ENCODE measurements around the gene ORAI1. TPM values are rescaled to one million over a fixed set of nuclear protein-coding genes. Genes with fewer than 3 reads are reported as not detected.
"Not testable (repeated sequence)": the region's sequence is repeated elsewhere in the genome, so short reads cannot be mapped to it uniquely, and the experiment has no call there.

ORAI1 gene
- 58.3 and 61.8 TPM in 2 replicates for total RNA-seq

DNA sequence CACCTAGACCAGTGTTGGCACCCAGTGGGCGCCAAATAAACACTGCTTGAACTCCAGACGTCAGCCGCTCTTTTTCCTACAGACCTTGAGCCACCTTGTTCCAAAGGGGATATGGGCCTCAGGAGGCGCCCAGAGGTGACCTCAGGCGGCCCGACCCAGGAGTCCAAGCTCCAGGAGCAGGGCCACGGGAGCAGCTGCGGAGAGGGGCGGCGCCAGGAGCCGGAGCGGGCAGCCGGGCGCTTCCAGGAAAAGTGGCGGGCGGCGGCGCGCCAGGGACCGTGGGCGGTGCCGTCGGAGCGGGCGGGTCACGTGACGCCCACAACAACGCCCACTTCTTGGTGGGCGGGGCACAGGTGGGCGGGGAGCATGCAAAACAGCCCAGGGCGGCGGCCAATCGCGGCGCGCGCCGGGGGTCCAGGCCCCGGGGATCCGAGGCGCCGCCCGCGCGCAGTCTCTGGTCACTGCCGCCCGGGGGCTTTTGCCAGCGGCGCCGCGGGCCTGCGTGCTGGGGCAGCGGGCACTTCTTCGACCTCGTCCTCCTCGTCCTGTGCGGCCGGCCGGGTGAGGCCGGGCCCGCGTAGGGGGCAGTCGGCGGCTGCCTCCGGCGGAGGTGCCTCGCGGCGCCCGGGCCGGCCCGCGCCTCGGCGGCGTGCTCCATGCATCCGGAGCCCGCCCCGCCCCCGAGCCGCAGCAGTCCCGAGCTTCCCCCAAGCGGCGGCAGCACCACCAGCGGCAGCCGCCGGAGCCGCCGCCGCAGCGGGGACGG lies at the start of gene ORAI1:
Gene ORAI1 (plus strand): TSS at position 444 of the 766 bp plus-strand sequence.
- H3K4me1 Mint-ChIP-seq, result peaks cover 38% of the 10 kb centered on the region
- intact Hi-C loops (cut with micrococcal nuclease), result loop anchor here (1.0 to 5.0 kb wide), 5 partner anchors 11 to 939 kb away; partner anchors contain the start of gene MLEC
- peaks cover 33% of the 10 kb centered on the region for H3K36me3 Mint-ChIP-seq (ENCODE audit: low read depth)
- H3K4me3 Mint-ChIP-seq, result peak within 1 kb of the TSS; percentile 86
- H3K9me3 Mint-ChIP-seq, result no peaks in the 10 kb centered on the region
- H3K27me3 Mint-ChIP-seq, result no peaks in the 10 kb centered on the region
- peak; percentile 99 for DNase-seq
- H3K27ac Mint-ChIP-seq, result peak within 1 kb of the TSS; percentile 97

DNA sequence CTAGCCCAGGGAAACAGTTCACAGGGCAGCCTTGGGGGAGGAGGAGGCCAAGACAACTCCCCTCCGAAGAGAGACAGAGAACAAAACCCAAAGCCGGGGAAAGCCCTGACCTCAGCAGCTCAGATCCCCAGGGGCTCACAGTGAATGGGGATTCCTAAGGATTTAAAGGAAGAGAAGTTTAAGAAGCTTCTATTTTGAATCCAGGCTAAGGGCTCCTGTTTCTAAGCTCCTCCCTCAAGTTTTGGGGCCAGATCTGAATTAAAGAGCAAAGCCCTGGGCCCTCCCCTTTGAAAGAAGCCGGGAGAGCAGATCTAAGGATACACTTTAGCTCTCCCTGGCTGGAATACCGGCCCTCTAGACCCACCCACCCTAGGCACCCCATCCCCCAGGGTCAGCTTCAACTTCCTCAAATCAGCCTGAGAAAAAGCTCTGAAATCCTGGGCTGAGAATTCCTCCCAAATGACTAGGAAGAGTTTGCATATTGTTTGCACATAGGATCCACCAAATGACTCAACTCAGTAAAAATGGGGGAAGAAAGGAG lies 49.4 kb upstream of the ORAI1 start:
- peaks cover 25% of the 10 kb centered on the region for H3K4me1 Mint-ChIP-seq
- peak overlapping the region; percentile 32 for H3K27ac Mint-ChIP-seq
- intact Hi-C loops (cut with micrococcal nuclease), result no loop called here
- H3K9me3 Mint-ChIP-seq, result no peaks in the 10 kb centered on the region
- peaks cover 27% of the 10 kb centered on the region for H3K36me3 Mint-ChIP-seq (ENCODE audit: low read depth)
- no peak for DNase-seq
- H3K4me3 Mint-ChIP-seq, result peak overlapping the region; percentile 64
- H3K27me3 Mint-ChIP-seq, result no peaks in the 10 kb centered on the region

DNA sequence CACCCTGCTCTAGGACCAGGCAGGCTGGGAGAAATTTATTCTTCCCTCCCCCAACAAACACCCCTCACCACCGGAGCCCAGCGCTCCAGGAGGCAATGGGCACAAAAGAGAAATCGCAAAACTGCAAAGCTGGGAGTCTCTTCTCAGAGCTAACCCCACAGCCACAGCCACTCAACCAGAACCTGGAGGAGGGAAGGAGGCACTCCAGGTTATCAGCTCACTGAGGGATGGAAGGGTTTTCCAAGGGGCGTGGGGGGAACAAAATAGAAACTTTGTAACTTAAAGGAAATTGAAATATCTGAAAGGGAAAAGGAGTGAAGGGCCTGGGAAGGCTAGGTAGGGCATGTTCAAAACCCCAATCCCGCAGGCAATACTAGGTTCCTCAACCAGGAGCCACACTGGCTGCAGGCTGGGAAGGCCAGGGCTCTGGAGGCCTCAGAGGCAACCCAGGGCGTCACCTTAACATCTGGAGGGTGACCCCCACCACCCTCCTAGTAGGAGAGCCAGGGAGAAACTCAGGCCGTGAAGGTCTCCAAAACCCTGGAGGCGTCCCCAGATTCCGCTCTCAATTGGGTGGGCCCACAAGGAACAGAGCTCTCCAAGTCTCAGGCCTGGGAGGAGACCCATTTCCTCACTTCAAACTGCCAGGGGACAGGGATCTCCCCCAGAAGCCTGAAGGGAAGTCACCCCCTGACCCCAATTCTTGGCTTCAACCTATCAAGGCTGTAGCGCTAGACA lies 48.7 kb upstream of the ORAI1 start:
- intact Hi-C loops (cut with micrococcal nuclease), result no loop called here
- no peak for DNase-seq
- H3K9me3 Mint-ChIP-seq, result no peaks in the 10 kb centered on the region
- H3K27ac Mint-ChIP-seq, result peak overlapping the region; percentile 32
- no peaks in the 10 kb centered on the region for H3K27me3 Mint-ChIP-seq
- H3K4me1 Mint-ChIP-seq, result peaks cover 28% of the 10 kb centered on the region
- peaks cover 21% of the 10 kb centered on the region for H3K36me3 Mint-ChIP-seq (ENCODE audit: low read depth)
- peak overlapping the region; percentile 64 for H3K4me3 Mint-ChIP-seq

DNA sequence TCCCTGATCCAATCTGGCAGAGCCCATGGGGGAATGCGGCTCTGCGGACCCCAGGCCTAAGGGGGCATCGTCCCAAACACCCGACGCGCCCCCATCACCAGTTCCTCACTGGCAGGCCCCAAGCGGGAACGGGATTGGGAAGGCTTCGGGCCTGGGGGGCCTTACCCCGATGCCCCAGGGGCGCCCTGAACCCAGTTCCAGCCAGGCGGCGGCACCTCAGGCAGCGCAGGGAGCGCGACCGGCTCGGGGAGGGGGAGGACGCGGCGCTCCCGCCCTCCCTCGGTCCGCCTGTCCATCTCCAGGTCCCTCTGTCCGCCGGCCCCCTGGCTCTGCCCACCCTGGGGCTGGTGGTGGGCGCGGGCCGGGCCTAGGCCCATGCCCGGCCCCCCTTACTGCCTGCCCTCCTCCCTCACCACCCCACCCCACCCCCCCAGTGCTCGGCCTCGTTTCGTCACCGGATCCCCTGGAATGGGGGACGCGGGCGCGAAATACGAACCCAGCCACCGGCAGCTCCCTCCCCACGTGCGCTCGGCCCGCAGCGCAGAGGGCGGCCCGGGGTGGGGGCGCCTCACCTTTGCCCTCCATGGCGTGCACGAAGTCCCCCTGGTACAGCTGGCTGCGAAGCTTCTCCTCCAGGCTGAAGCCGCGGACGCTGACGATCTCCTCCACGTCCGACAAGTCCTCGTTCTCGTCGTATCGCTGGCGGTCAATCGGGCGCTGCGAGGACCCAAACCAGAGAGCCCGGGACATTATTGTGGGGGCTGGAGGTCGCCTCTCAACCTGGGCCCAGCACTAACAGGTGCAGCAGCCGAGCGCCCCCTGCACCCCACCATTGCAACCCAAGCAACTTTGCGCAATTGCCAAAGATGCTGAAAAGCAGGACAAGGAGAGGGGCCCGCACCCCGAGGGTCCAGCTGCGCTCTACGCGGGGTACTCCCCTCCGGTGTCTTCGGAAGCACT lies 47.8 kb upstream of the ORAI1 start:
- intact Hi-C loops (cut with micrococcal nuclease), result no loop called here
- no peaks in the 10 kb centered on the region for H3K27me3 Mint-ChIP-seq
- no peaks in the 10 kb centered on the region for H3K9me3 Mint-ChIP-seq
- H3K4me1 Mint-ChIP-seq, result peaks cover 33% of the 10 kb centered on the region
- peak overlapping the region; percentile 99 for H3K4me3 Mint-ChIP-seq
- no peak for DNase-seq
- H3K36me3 Mint-ChIP-seq (ENCODE audit: low read depth), result peaks cover 21% of the 10 kb centered on the region
- peak overlapping the region; percentile 75 for H3K27ac Mint-ChIP-seq

DNA sequence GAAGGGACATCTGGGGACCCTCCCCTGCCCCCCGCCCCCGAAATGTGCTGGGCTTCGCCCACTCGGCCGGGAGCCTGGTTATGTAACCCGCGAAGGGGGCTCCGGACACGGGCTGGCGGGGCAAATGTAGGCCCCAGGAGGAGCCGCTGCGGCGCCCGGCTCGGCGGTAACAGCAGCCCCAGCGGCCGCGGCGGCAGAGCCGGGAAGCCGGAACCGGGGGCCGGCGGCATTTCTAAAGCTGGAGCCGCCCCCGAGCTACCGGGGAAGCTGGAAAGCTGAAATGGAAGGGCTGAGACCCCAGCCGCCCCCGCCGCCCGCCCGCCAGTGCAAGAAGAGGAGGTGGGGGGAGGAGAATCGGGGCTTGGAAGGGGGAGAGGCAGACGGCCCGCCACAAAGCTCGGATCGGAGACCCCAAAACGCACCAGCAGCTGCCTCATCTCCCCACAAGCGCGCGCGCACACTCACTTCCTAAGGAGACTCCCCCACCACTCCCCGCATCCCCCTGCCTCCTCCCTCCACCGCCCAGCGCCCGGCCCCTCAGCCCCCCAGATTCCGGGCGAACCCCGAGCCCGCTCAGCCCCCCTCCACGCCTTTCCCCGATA lies 47.0 kb upstream of the ORAI1 start:
- Mint-ChIP-seq H3K27me3 (no peaks in the 10 kb centered on the region), H3K36me3 (ENCODE audit: low read depth) (peaks cover 16% of the 10 kb centered on the region), H3K27ac (peak overlapping the region; percentile 99), H3K4me1 (peaks cover 37% of the 10 kb centered on the region), H3K9me3 (no peaks in the 10 kb centered on the region), H3K4me3 (peak overlapping the region; percentile 99)
- intact Hi-C loops (cut with micrococcal nuclease), result no loop called here
- DNase-seq, result peak; percentile 80

DNA sequence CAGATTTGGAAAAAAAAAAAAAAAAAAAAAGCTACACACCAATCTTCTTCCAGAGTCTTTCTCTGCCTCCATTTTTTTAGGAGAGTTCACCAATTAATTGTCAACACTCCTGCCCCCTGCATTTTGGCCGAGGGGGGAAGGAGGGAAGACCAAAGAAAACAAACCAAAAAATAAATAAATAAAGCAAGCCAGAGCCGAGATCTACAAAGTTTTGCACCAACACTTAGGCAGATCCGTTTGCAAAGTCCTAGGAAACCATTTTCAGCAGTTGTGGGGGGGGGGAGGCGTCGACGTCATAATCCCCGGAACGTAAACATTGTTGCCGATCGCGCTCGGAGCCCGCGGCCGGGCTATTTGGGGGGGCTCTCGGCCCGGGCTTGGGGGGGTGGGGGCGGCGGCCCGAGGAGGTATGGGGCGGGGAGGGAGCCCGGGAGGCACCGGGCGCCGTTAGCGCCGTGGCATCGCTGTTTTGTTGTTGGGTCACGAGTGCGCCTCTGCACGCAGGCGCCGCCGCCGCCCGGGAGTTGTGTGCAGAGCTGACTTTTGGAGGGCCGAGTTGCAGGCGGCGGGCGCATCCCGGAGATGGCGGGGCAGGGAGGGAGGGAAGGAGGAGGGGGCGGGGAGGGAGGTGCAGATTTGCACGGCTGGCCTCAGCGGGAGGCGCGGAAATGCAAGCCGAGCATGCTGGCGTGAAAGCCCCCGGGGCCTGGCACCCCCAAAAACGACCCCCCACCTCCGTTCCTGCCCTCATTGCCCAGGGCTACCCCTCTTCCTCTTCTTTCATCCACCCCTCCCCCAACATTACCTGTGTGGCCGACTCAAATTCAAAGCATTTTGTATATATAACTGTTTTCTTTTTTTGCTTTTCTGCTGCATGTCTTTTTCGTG lies 46.1 kb upstream of the ORAI1 start:
- peak overlapping the region; percentile 99 for H3K4me3 Mint-ChIP-seq
- no peaks in the 10 kb centered on the region for H3K9me3 Mint-ChIP-seq
- peak overlapping the region; percentile 99 for H3K27ac Mint-ChIP-seq
- H3K36me3 Mint-ChIP-seq (ENCODE audit: low read depth), result peaks cover 9% of the 10 kb centered on the region
- H3K27me3 Mint-ChIP-seq, result no peaks in the 10 kb centered on the region
- peak; percentile 93 for DNase-seq
- intact Hi-C loops (cut with micrococcal nuclease), result loop anchor here (1.0 to 2.0 kb wide), 3 partner anchors 10 to 47 kb away; no protein-coding TSS in a partner anchor
- H3K4me1 Mint-ChIP-seq, result peaks cover 38% of the 10 kb centered on the region

DNA sequence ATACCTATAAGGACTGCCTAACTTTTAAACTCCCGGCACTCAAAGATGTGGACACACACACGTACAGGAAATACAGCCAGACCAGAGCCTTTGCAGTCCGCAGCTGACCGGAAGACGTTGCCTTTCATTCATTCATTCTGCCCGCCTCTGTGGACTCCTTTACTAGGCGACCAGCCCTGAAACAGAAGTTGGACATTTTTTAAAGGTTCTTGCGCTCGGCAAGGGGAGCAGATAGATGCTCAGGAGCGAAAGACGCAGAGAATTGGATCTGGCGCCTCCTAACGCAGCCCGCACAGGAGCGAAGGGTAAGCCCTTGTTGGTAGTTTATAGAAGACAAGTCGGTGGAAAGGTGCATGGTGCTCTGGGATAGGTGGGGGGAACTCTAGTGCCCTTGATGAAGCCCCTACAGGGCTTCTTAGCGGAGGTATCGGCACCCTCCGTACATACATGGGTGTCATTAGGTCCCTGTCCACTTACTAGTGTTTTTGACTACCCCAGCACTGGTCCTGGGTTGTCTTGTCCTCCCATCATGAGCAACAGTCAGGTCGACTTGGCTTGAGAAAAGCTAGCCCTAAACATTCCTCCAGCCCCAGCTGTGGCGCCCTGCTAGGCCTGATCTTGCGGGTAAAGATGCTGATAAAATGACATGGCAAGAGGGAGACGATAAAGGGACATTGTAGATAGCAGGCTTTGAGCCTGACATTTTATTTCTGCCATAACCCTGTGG lies 45.2 kb upstream of the ORAI1 start, which contains the start of gene KDM2B:
Gene KDM2B (minus strand): TSS at position 65 of the 727 bp plus-strand sequence. CDS start 112 bp downstream, outside the sequence.
- peak within 1 kb of the TSS; percentile 99 for H3K27ac Mint-ChIP-seq
- peaks cover 43% of the 10 kb centered on the region for H3K4me1 Mint-ChIP-seq
- no peaks in the 10 kb centered on the region for H3K27me3 Mint-ChIP-seq
- no peaks in the 10 kb centered on the region for H3K9me3 Mint-ChIP-seq
- intact Hi-C loops (cut with micrococcal nuclease), result loop anchor here (1.0 to 2.0 kb wide), 3 partner anchors 9 to 46 kb away; no protein-coding TSS in a partner anchor
- H3K4me3 Mint-ChIP-seq, result peak within 1 kb of the TSS; percentile 99
- DNase-seq, result peak; percentile 81
- H3K36me3 Mint-ChIP-seq (ENCODE audit: low read depth), result peaks cover 2% of the 10 kb centered on the region

DNA sequence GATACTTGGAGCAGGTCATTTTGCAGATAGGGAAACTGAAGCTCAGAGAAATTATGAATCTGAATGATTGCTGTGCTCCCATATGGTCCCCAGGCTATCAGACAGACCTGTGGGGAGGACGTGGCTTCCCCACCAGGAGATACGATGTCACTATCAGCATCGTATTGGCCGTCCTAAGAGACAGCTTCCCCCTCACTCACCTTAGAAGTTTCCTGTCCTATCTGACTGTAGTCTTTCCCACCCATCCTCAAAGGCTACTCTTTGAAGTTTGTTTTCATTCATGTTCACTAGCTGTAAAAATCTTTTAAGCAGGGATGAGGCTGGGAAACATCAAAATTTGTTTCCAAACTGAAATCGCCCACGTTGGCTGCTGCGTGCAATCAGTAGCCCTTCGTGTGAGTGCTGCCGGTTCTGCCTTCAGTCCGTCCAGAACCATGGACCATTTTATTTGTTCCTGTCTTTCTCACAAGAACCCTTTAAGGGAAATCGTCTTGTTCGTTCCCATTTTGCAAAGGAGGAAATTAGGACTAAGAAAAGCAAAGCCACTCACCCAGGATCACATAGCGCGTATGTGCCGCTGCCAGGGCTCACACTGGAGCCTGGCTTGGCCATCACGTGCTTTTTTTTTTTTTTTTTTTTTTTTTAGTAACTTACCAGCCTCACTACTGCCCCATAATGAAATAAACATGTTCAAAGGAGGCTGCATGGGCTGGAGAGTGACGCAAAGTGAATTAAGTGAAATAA lies 44.5 kb upstream of the ORAI1 start:
- H3K27ac Mint-ChIP-seq, result peak overlapping the region; percentile 99
- intact Hi-C loops (cut with micrococcal nuclease), result loop anchor here (2.0 kb wide), 1 partner anchor 45 kb away; no protein-coding TSS in a partner anchor

DNA sequence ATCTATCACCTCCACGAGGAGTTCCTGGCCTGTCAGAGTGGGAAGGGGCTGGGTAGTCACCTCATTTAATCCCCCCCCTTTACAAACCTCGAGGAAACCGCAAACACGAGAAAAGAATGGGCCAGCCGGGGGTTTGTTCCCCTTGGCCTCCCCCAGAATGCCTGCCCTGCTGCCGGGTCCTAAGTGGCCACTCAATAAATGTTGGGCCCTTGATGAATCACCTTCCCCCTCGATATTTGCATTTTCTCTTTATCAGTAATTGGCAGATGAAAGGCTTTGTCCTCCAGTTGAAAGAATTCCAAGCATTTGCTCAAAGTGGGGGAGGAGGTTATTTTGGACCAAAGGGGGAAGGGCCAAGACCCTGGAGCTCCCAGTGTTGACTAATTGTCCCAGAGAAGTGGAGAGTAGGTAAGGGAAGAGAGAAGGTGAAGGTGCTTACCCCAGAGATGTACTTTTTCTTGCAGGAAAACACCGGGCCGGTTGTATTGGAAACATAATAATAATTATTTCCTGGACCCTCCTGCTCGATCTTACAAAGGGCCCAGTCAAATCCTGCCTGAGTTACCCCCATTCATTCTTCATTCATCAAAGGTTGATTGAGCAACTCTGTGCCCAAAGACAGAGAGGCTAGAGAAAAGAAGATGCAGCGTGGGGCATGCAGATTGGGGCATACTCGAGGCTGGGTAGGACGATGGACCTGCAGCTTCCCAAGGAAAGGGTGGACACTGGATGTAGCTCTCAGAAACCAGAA lies 43.6 kb upstream of the ORAI1 start:
- H3K36me3 Mint-ChIP-seq (ENCODE audit: low read depth), result peaks cover 3% of the 10 kb centered on the region
- peaks cover 43% of the 10 kb centered on the region for H3K4me1 Mint-ChIP-seq
- no peaks in the 10 kb centered on the region for H3K27me3 Mint-ChIP-seq
- DNase-seq, result peak; percentile 59
- no peak overlapping the region for H3K27ac Mint-ChIP-seq
- no peaks in the 10 kb centered on the region for H3K9me3 Mint-ChIP-seq
- peak overlapping the region; percentile 77 for H3K4me3 Mint-ChIP-seq
- intact Hi-C loops (cut with micrococcal nuclease), result no loop called here

More for the DNA sequence above, 44.5 kb upstream of the ORAI1 start:
- Mint-ChIP-seq H3K36me3 (ENCODE audit: low read depth) (peaks cover 2% of the 10 kb centered on the region), H3K9me3 (no peaks in the 10 kb centered on the region), H3K4me3 (peak overlapping the region; percentile 99), H3K4me1 (peaks cover 44% of the 10 kb centered on the region), H3K27me3 (no peaks in the 10 kb centered on the region)
- peak; percentile 71 for DNase-seq

DNA sequence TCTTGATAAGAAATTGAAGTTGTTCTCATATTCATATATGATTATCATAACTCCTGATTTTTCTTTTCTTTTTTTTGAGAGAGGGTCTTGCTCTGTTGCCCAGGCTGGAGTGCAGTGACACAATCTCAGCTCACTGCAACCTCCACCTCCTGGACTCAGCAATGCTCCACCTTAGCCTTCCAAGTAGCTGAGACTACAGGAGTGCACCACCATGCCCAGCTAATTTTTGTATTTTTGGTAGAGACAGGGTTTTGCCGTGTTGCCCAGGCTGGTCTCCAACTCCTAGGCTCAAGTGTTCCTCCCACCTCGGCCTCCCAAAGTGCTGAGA lies 43.0 kb upstream of the ORAI1 start:
- peaks cover 43% of the 10 kb centered on the region for H3K4me1 Mint-ChIP-seq
- H3K36me3 Mint-ChIP-seq (ENCODE audit: low read depth); H3K9me3 Mint-ChIP-seq; intact Hi-C loops (cut with micrococcal nuclease); DNase-seq; H3K27ac Mint-ChIP-seq; H3K27me3 Mint-ChIP-seq; H3K4me3 Mint-ChIP-seq: not testable (repeated sequence)

DNA sequence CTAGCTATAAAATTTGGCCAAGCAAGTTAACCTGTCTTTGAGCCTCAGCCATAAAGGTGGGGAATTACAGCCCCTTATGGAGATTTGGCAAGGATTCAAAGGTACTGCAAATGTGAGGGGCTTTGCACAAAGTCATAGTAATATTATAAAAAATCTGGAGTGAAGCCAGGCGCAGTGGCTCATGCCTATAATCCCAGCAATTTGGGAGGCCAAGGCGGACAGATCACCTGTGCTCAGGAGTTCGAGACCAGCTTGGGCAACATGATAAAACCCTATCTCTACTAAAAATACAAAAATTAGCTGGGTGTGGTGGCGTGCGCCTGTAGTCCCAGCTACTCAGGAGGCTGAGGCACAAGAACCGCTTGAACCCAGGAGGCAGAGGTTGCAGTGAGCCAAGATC lies 41.4 kb upstream of the ORAI1 start:
- intact Hi-C loops (cut with micrococcal nuclease); H3K27me3 Mint-ChIP-seq; H3K27ac Mint-ChIP-seq; H3K9me3 Mint-ChIP-seq; DNase-seq; H3K4me3 Mint-ChIP-seq; H3K36me3 Mint-ChIP-seq (ENCODE audit: low read depth): not testable (repeated sequence)
- H3K4me1 Mint-ChIP-seq, result peaks cover 42% of the 10 kb centered on the region

Measured in activated CD4-positive, alpha-beta T cell treated with anti-CD3 and anti-CD28 coated beads, Interleukin-2, amount 10 ng/mL, durations not matched to agents 24 days and 14 days (primary cell).